WTC11 (cell line): ENCODE data around the gene ASTN1. TPM values are rescaled to one million over a fixed set of nuclear protein-coding genes. Genes with fewer than 3 reads are reported as not detected.

Experiments
- ATAC-seq: fragments of 200-7000 bp; cut with Tn5 transposase; 2 replicates; pipeline ENCODE4 v1.10.0; 2021; ENCODE audit warnings: mild to moderate bottlenecking, moderate library complexity
- CTCF ChIA-PET: fragments of 300-600 bp; sonication (Branson Sonifier 250); formaldehyde crosslinking; loops from one replicate; lab custom pipeline; 2021; ENCODE audit warnings: antibody characterized with exemption; lab: Charles Lee
- POLR2A ChIA-PET: fragments of 350-600 bp; sonication (Branson Sonifier 250); formaldehyde crosslinking; loops from one replicate; lab custom pipeline; 2021; ENCODE audit warnings: antibody characterized with exemption; lab: Charles Lee
- DNase-seq: peaks from one replicate; pipeline ENCODE4 v3.0.0; 2021; ENCODE audit warnings: low spot score
- H3K27ac Mint-ChIP-seq: 2 replicates; pipeline ENCODE4 v1.8.0; 2021; ENCODE audit warnings: mixed read lengths
- H3K27me3 Mint-ChIP-seq: 2 replicates; pipeline ENCODE4 v1.8.0; 2021; ENCODE audit warnings: low read depth, mild to moderate bottlenecking, moderate library complexity, mixed read lengths
- H3K36me3 Mint-ChIP-seq: 2 replicates; pipeline ENCODE4 v1.8.0; 2021; ENCODE audit warnings: mixed read lengths
- H3K4me1 Mint-ChIP-seq: 2 replicates; pipeline ENCODE4 v1.8.0; 2022; ENCODE audit warnings: mixed read lengths
- H3K4me3 Mint-ChIP-seq: 2 replicates; pipeline ENCODE4 v1.8.0; 2021; ENCODE audit warnings: mild to moderate bottlenecking, moderate library complexity, mixed read lengths
- H3K9me3 Mint-ChIP-seq: 2 replicates; pipeline ENCODE4 v1.8.0; 2021; ENCODE audit warnings: mixed read lengths
- FOXK1 ChIP-seq: sonication (generic); formaldehyde crosslinking; IDR thresholded peaks from 2 replicates; pipeline ENCODE4 v1.8.0; 2022; ENCODE audit warnings: mild to moderate bottlenecking, moderate library complexity, missing genetic modification reagents
- GTF2I ChIP-seq: fragments of 250-450 bp; sonication (Bioruptor Pico); conservative IDR thresholded peaks from 2 replicates; pipeline ENCODE4 v1.4.0; 2021; ENCODE audit warnings: mild to moderate bottlenecking
- JAZF1 ChIP-seq: fragments of 250-450 bp; sonication (Bioruptor Pico); IDR thresholded peaks from 2 replicates; pipeline ENCODE4 v1.9.0; 2021; ENCODE audit warnings: moderate library complexity, mild to moderate bottlenecking, inconsistent platforms
- MXD4 ChIP-seq: fragments of 250-450 bp; sonication (Bioruptor Pico); IDR thresholded peaks from 2 replicates; pipeline ENCODE4 v1.8.0; 2021; ENCODE audit warnings: mild to moderate bottlenecking, moderate library complexity, borderline replicate concordance
- NFATC4 ChIP-seq: fragments of 250-450 bp; sonication (Bioruptor Pico); IDR thresholded peaks from 2 replicates; pipeline ENCODE4 v1.9.0; 2021; ENCODE audit warnings: mild to moderate bottlenecking
- NFYB ChIP-seq: sonication (generic); formaldehyde crosslinking; conservative IDR thresholded peaks from 2 replicates; pipeline ENCODE4 v1.8.0; 2022; ENCODE audit warnings: low read depth, missing genetic modification reagents
- NR3C1 ChIP-seq: sonication (generic); formaldehyde crosslinking; conservative IDR thresholded peaks from 2 replicates; pipeline ENCODE4 v1.8.1; 2023; ENCODE audit warnings: low read depth, mild to moderate bottlenecking, missing genetic modification reagents
- PRRX2 ChIP-seq: fragments of 250-450 bp; sonication (Bioruptor Pico); IDR thresholded peaks from 2 replicates; pipeline ENCODE4 v1.8.0; 2021; ENCODE audit warnings: mild to moderate bottlenecking
- RELA ChIP-seq: sonication (generic); formaldehyde crosslinking; IDR thresholded peaks from 2 replicates; pipeline ENCODE4 v1.8.1; 2022; ENCODE audit warnings: missing genetic modification reagents, mild to moderate bottlenecking, borderline replicate concordance
- SMAD4 ChIP-seq: sonication (generic); formaldehyde crosslinking; IDR thresholded peaks from 2 replicates; pipeline ENCODE4 v1.8.0; 2022; ENCODE audit warnings: mild to moderate bottlenecking, missing genetic modification reagents
- ZNF121 ChIP-seq: sonication (generic); formaldehyde crosslinking; IDR thresholded peaks from 2 replicates; pipeline ENCODE4 v1.8.0; 2023; ENCODE audit warnings: missing genetic modification reagents
- ZNF232 ChIP-seq: sonication (generic); formaldehyde crosslinking; IDR thresholded peaks from 2 replicates; pipeline ENCODE4 v1.8.0; 2022; ENCODE audit warnings: mild to moderate bottlenecking, missing genetic modification reagents
- ZNF263 ChIP-seq: sonication (generic); formaldehyde crosslinking; IDR thresholded peaks from 2 replicates; pipeline ENCODE4 v1.8.1; 2022; ENCODE audit warnings: low read depth, mild to moderate bottlenecking, moderate library complexity, missing genetic modification reagents
- total RNA-seq: library from RNA; stranded (reverse); gene quantifications from 3 replicates; pipeline ENCODE4 v1.2.3, GENCODE V29; 2021
- TF ChIP-seq, protein P1 (sequence below): sonication (generic); formaldehyde crosslinking; IDR thresholded peaks from 2 replicates; pipeline ENCODE4 v1.8.1; 2023; ENCODE audit warnings: mild to moderate bottlenecking, moderate library complexity, missing genetic modification reagents
- TF ChIP-seq, protein P2 (sequence below): sonication (generic); formaldehyde crosslinking; IDR thresholded peaks from 2 replicates; pipeline ENCODE4 v1.8.0; 2022; ENCODE audit warnings: mild to moderate bottlenecking, missing genetic modification reagents
- TF ChIP-seq, protein P3 (sequence below): fragments of 250-450 bp; sonication (Bioruptor Pico); IDR thresholded peaks from 2 replicates; pipeline ENCODE4 v1.9.0; 2021; ENCODE audit warnings: moderate library complexity, mild to moderate bottlenecking, inconsistent platforms, borderline replicate concordance
- TF ChIP-seq, protein P4 (sequence below): sonication (generic); formaldehyde crosslinking; conservative IDR thresholded peaks from 2 replicates; pipeline ENCODE4 v1.8.1; 2022; ENCODE audit warnings: mild to moderate bottlenecking, missing genetic modification reagents
- TF ChIP-seq, protein P5 (sequence below): sonication (generic); formaldehyde crosslinking; IDR thresholded peaks from 2 replicates; pipeline ENCODE4 v1.8.1; 2023; ENCODE audit warnings: mild to moderate bottlenecking, missing genetic modification reagents, moderate library complexity
- TF ChIP-seq, protein P6 (sequence below): fragments of 250-450 bp; sonication (Bioruptor Pico); IDR thresholded peaks from 2 replicates; pipeline ENCODE4 v1.9.0; 2021; ENCODE audit warnings: mild to moderate bottlenecking
- TF ChIP-seq, protein P7 (sequence below): sonication (generic); formaldehyde crosslinking; IDR thresholded peaks from 2 replicates; pipeline ENCODE4 v1.8.0; 2022; ENCODE audit warnings: mild to moderate bottlenecking, missing genetic modification reagents
- TF ChIP-seq, protein P8 (sequence below): sonication (generic); formaldehyde crosslinking; IDR thresholded peaks from 2 replicates; pipeline ENCODE4 v1.8.1; 2022; ENCODE audit warnings: low read depth, missing genetic modification reagents, borderline replicate concordance
- TF ChIP-seq, protein P9 (sequence below): sonication (generic); formaldehyde crosslinking; IDR thresholded peaks from 2 replicates; pipeline ENCODE4 v1.8.0; 2022; ENCODE audit warnings: mild to moderate bottlenecking, missing genetic modification reagents
- TF ChIP-seq, protein P10 (sequence below): sonication (generic); formaldehyde crosslinking; IDR thresholded peaks from 2 replicates; pipeline ENCODE4 v1.8.1; 2023; ENCODE audit warnings: mild to moderate bottlenecking, missing genetic modification reagents, borderline replicate concordance

ASTN1 gene
- total RNA-seq, 1 experiment from 2014 or later: 3.4 TPM

DNA sequence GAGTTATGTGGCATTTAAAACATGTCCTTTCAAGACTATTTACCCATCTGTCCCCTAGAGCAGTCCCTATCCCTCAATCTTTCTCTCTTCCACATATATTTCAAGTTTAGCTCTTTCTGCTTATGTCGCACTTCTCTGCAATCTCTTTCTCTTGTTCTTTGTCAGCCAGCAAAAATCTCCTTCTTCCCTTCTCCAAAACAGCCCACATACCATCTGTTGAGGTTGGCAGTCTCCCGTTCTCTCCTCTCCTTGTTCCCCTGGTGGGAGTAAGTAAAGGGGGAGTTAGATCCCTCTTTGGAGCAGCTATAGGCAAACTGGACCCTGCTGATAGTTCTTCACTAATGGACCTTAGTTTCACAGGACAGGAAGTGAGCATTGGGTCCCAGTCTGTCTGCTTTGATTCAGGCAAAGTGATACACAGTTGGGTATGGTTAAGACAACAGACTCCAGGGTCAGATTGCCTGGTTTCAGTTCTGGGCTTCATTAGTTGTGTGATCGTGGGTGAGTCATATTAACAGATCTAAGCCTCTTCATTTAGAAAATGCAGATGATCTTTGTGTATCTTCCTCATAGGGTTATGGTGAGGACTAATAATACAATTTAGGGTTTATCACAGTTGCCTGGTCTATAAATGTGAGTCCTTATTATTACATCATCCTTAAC, 25.9 kb upstream of the ASTN1 start:
- ATAC-seq (no peak), DNase-seq (no peak)
- TF ChIP-seq NFATC4 (CRISPR knock-in tag): no peak
- TF ChIP-seq MXD4 (CRISPR knock-in tag): no peak
- TF ChIP-seq FOXK1 (CRISPR knock-in tag): no peak
- no peak for TF ChIP-seq SMAD4 (CRISPR knock-in tag)
- TF ChIP-seq RELA (CRISPR knock-in tag): no peak
- TF ChIP-seq, protein P1, sequence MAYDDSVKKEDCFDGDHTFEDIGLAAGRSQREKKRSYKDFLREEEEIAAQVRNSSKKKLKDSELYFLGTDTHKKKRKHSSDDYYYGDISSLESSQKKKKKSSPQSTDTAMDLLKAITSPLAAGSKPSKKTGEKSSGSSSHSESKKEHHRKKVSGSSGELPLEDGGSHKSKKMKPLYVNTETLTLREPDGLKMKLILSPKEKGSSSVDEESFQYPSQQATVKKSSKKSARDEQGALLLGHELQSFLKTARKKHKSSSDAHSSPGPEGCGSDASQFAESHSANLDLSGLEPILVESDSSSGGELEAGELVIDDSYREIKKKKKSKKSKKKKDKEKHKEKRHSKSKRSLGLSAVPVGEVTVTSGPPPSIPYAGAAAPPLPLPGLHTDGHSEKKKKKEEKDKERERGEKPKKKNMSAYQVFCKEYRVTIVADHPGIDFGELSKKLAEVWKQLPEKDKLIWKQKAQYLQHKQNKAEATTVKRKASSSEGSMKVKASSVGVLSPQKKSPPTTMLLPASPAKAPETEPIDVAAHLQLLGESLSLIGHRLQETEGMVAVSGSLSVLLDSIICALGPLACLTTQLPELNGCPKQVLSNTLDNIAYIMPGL (CRISPR knock-in tag): no peak
- TF ChIP-seq ZNF232 (CRISPR knock-in tag): no peak
- TF ChIP-seq, protein P2, sequence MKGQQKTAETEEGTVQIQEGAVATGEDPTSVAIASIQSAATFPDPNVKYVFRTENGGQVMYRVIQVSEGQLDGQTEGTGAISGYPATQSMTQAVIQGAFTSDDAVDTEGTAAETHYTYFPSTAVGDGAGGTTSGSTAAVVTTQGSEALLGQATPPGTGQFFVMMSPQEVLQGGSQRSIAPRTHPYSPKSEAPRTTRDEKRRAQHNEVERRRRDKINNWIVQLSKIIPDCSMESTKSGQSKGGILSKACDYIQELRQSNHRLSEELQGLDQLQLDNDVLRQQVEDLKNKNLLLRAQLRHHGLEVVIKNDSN: no peak
- TF ChIP-seq, protein P3, sequence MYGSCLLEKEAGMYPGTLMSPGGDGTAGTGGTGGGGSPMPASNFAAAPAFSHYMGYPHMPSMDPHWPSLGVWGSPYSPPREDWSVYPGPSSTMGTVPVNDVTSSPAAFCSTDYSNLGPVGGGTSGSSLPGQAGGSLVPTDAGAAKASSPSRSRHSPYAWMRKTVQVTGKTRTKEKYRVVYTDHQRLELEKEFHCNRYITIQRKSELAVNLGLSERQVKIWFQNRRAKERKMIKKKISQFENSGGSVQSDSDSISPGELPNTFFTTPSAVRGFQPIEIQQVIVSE (CRISPR knock-in tag): no peak
- TF ChIP-seq, protein P4, sequence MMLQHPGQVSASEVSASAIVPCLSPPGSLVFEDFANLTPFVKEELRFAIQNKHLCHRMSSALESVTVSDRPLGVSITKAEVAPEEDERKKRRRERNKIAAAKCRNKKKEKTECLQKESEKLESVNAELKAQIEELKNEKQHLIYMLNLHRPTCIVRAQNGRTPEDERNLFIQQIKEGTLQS (CRISPR knock-in tag): no peak
- no peak for TF ChIP-seq GTF2I (CRISPR knock-in tag)
- no peak for TF ChIP-seq PRRX2 (CRISPR knock-in tag)
- no peak for TF ChIP-seq JAZF1 (CRISPR knock-in tag)
- POLR2A ChIA-PET: no interaction called here
- Mint-ChIP-seq H3K27ac (no peak overlapping the region), H3K4me1 (no peaks in the 10 kb centered on the region), H3K4me3 (no peak overlapping the region), H3K27me3 (peaks cover 3% of the 10 kb centered on the region; the same call in 1 of the 2 replicates), H3K36me3 (no peaks in the 10 kb centered on the region), H3K9me3 (0 out of 2 replicates have a peak, but pooled peaks cover 1% of the 10 kb centered on the region)
- CTCF ChIA-PET: interaction anchor here (0.7 to 3.2 kb wide), 2 partner anchors 8 to 9 kb away, joined by 3 to 15 read pairs; no protein-coding TSS in a partner anchor

DNA sequence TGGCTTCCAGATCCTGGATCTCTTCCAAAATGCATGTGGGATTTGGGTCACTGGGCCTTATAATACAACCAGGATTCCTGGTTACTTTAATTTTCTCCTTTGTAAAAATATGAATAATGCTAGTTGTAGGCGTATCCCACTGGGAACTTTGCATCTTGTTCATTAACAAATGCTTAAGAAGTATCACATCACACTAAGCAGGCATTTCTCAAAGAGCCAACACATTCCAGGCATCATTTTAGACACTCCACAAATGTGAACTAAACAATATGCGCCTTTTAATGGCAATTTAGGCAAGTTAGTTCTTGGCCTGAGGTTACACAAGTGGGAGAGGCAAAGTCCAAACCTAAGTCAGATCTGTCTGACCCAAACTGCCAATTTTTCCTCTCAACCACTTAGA, 22.1 kb upstream of the ASTN1 start:
- Mint-ChIP-seq H3K27ac (no peak overlapping the region), H3K9me3 (0 out of 2 replicates have a peak, but pooled peaks cover 3% of the 10 kb centered on the region), H3K36me3 (no peaks in the 10 kb centered on the region), H3K4me1 (peaks cover 3% of the 10 kb centered on the region), H3K4me3 (no peak overlapping the region), H3K27me3 (peaks cover 11% of the 10 kb centered on the region)
- TF ChIP-seq, protein P5, sequence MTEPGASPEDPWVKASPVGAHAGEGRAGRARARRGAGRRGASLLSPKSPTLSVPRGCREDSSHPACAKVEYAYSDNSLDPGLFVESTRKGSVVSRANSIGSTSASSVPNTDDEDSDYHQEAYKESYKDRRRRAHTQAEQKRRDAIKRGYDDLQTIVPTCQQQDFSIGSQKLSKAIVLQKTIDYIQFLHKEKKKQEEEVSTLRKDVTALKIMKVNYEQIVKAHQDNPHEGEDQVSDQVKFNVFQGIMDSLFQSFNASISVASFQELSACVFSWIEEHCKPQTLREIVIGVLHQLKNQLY (CRISPR knock-in tag): no peak
- TF ChIP-seq NFYB (no peak), ZNF232 (CRISPR knock-in tag) (no peak), NR3C1 (no peak), ZNF263 (CRISPR knock-in tag) (no peak), GTF2I (CRISPR knock-in tag) (no peak), ZNF121 (CRISPR knock-in tag) (no peak), PRRX2 (CRISPR knock-in tag) (no peak)
- TF ChIP-seq, protein P6, sequence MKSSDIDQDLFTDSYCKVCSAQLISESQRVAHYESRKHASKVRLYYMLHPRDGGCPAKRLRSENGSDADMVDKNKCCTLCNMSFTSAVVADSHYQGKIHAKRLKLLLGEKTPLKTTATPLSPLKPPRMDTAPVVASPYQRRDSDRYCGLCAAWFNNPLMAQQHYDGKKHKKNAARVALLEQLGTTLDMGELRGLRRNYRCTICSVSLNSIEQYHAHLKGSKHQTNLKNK (CRISPR knock-in tag): no peak
- TF ChIP-seq, protein P7, sequence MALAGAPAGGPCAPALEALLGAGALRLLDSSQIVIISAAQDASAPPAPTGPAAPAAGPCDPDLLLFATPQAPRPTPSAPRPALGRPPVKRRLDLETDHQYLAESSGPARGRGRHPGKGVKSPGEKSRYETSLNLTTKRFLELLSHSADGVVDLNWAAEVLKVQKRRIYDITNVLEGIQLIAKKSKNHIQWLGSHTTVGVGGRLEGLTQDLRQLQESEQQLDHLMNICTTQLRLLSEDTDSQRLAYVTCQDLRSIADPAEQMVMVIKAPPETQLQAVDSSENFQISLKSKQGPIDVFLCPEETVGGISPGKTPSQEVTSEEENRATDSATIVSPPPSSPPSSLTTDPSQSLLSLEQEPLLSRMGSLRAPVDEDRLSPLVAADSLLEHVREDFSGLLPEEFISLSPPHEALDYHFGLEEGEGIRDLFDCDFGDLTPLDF: no peak
- TF ChIP-seq, protein P8, sequence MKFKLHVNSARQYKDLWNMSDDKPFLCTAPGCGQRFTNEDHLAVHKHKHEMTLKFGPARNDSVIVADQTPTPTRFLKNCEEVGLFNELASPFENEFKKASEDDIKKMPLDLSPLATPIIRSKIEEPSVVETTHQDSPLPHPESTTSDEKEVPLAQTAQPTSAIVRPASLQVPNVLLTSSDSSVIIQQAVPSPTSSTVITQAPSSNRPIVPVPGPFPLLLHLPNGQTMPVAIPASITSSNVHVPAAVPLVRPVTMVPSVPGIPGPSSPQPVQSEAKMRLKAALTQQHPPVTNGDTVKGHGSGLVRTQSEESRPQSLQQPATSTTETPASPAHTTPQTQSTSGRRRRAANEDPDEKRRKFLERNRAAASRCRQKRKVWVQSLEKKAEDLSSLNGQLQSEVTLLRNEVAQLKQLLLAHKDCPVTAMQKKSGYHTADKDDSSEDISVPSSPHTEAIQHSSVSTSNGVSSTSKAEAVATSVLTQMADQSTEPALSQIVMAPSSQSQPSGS: no peak
- TF ChIP-seq, protein P9, sequence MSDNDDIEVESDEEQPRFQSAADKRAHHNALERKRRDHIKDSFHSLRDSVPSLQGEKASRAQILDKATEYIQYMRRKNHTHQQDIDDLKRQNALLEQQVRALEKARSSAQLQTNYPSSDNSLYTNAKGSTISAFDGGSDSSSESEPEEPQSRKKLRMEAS (CRISPR knock-in tag): no peak
- TF ChIP-seq, protein P10, sequence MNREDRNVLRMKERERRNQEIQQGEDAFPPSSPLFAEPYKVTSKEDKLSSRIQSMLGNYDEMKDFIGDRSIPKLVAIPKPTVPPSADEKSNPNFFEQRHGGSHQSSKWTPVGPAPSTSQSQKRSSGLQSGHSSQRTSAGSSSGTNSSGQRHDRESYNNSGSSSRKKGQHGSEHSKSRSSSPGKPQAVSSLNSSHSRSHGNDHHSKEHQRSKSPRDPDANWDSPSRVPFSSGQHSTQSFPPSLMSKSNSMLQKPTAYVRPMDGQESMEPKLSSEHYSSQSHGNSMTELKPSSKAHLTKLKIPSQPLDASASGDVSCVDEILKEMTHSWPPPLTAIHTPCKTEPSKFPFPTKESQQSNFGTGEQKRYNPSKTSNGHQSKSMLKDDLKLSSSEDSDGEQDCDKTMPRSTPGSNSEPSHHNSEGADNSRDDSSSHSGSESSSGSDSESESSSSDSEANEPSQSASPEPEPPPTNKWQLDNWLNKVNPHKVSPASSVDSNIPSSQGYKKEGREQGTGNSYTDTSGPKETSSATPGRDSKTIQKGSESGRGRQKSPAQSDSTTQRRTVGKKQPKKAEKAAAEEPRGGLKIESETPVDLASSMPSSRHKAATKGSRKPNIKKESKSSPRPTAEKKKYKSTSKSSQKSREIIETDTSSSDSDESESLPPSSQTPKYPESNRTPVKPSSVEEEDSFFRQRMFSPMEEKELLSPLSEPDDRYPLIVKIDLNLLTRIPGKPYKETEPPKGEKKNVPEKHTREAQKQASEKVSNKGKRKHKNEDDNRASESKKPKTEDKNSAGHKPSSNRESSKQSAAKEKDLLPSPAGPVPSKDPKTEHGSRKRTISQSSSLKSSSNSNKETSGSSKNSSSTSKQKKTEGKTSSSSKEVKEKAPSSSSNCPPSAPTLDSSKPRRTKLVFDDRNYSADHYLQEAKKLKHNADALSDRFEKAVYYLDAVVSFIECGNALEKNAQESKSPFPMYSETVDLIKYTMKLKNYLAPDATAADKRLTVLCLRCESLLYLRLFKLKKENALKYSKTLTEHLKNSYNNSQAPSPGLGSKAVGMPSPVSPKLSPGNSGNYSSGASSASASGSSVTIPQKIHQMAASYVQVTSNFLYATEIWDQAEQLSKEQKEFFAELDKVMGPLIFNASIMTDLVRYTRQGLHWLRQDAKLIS (CRISPR knock-in tag): no peak
- POLR2A ChIA-PET: no interaction called here
- DNase-seq (no peak), ATAC-seq (no peak)
- CTCF ChIA-PET: no interaction called here
